GF-D8 (cell line): ENCODE measurements around the gene CST7.
A peak's percentile ranks its signal among the peaks of the same experiment; 100 is the strongest.
"Not testable (repeated sequence)": the region's sequence is repeated elsewhere in the genome, so short reads cannot be mapped to it uniquely, and the experiment has no call there.

ENCODE experiments used
- DNase-seq: peaks from one replicate; lab custom pipeline; 2025; lab: John Stamatoyannopoulos, UW

Gene CST7

DNA sequence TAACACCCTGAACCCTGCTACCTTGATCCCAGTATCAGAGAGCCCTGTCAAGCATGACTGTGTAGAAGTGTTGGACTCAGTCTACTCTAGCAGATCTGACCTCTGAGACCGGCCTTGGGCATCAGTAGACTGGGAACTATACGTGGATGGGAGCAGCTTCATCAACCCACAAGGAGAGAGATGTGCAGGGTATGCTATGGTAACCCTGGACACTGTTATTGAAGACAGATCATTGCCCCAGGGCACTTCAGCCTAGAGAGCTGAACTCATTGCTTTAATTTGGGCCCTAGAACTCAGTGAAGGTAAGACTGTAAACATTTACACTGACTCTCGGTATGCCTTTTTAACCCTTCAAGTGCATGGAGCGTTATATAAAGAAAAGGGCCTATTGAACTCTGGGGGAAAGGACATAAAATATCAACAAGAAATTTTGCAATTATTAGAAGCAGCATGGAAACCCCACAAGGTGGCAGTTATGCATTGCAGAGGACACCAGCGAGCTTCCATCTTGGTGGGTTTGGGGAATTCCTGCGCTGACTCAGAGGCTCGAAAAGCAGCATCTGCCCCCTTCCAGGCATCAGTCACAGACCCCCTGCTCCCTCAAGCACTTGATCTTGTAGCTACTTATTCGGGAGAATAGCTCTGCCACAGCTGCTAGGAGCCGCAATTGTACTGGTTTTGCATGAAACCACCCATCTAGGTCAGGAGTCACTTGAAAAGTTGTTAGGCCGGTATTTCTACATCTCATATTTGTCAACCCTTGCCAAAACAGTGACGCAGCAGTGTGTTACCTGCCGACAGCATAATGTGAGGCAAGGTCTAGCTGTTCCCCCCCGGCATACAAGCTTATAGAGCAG is 19.0 kb upstream of the CST7 start:
- peak; percentile 33 for DNase-seq

DNA sequence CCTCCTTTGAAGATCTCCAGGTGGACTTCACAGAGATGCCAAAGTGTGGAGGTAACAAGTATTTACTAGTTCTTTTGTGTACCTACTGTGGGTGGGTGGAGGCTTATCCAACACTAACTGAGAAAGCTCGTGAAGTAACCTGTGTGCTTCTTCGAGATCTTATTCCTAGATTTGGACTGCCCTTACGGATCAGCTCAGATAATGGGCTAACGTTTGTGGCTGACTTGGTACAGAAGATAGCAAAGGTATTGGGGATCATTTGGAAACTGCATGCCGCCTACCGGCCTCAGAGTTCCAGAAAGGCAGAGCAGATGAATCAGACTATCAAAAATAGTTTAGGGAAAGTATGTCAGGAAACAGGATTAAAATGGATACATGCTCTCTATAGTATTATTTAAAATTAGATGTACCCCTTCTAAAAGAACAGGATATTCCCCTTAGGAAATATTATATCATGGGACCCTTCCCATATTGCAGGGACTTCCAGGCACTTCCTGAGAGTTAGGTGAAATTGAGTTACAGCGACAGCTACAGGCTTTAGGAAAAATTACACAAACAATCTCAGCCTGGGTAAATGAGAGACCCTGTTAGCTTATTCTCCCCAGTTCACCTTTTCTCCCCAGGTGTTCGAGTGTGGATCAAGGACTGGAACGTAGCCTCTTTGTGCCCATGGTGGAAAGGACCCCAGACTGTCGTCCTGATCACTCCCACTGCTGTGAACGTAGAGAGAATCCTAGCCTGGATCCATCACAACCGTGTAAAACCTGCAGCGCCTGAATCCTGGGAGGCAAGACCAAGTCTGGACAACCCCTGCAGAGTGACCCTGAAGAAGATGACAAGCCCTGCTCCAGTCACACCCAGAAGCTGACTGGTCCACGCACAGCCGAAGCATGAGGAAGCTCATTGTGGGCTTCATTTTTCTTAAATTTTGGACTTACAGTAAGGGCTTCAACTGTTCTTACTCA is 18.1 kb upstream of the CST7 start:
- not testable (repeated sequence) for DNase-seq

DNA sequence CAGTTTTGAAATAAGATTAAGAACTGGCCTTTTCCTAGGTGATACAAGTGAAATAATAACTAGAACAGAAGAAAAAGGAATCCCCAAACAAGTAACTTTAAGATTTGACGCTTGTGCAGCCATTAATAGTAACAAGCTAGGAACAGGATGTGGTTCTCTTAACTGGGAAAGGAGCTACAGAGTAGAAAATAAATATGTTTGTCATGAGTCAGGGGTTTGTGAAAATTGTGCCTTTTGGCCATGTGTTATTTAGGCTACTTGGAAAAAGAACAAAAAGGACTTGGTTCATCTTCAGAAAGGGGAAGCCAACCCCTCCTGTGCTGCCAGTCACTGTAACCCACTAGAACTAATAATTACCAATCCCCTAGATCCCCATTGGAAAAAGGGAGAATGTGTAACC is 17.2 kb upstream of the CST7 start:
- DNase-seq: not testable (repeated sequence)

DNA sequence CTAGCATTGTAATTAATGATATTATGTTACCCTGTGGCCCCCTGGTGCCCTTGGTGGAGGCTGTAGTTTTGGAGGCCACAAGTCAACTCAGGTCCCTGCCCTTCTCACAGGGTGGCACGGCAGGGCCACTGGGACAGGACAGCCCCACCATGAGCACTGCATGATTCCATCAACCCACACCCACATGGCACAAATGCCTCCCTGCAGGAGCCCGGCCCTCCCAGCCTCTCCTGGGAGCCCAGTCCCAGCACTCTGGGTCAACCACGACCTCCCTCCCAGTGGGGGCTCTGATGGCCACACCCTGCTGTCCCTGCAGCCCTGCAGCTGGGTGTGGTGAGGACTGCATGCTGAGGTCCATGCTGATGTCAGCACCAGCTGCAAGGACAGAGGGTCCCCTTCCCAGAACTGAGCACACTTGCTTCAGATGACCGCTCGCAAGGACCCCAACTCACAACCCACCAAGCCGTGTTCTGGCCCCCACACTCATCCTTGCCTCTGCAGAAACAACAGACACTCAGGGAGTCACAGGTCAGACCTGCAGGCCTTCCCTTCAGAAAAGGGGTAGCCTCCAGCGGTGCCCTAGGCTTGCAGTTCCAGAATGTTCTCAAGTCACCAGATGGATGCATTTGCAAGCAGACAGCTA is 15.7 kb upstream of the CST7 start:
- no peak for DNase-seq

DNA sequence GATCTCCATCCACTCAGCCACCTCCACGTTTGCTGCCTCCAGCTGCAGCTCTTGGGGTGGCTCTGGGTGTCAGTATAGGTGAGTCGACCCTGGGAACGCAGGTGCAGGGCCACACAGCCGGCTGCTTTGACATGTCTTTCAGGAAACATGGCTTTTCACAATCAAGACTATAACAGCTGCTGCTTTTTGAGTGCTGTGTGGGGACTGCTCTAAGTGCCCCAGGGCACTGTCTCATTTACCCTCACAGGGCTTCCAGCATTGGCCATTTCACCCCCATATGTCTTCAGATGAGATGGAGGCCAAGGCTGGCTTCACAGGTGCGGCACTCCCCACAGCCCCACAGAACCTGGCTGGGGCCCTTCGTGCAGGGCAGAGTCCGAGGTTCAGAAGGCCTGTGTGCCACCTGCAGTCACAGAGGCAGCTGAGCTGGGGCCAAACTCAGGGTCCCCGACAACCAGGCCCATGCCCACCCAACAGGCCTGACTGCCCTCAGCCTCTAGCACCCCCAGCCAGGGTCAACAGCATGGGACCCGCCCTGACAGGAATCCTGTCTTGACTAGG is 14.9 kb upstream of the CST7 start:
- no peak for DNase-seq

DNA sequence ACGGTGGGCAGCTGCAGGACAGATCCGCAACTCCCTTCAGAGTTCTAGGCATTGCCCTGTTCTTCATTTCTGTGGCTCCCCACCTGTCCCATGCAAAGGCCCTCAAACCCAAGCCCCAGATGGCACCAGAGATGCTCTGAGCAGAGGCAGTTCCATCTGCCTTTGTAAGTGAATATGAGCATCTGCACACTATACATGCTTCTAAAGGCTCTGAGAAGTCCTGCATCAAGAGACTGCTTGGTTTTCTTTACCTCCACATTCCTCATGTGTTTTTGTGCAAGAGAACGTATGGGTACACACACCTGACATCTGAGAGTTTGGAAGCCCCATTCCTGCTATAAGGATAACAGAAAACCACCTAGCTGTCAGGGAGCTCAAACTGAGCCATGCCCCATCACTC is 14.4 kb upstream of the CST7 start:
- no peak for DNase-seq

DNA sequence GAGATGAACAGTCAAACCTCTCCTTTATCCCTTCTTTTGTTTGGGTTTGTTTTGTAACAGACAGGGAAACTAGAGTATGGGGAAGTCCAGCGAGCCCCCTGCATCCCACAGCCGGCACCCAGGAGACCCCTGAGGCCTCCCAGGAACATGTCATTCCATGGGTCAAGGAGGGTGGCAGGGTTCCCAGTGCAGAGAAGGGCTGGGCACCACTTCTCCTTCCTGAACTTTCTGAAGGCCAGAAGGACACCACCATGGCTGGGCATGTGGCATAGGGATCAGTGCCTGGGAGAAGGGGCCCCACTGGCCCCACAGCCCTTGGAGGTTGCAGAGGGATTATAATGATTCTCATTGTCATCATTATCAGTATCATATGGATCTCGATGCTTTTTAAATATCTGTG is 13.9 kb upstream of the CST7 start:
- DNase-seq: no peak

DNA sequence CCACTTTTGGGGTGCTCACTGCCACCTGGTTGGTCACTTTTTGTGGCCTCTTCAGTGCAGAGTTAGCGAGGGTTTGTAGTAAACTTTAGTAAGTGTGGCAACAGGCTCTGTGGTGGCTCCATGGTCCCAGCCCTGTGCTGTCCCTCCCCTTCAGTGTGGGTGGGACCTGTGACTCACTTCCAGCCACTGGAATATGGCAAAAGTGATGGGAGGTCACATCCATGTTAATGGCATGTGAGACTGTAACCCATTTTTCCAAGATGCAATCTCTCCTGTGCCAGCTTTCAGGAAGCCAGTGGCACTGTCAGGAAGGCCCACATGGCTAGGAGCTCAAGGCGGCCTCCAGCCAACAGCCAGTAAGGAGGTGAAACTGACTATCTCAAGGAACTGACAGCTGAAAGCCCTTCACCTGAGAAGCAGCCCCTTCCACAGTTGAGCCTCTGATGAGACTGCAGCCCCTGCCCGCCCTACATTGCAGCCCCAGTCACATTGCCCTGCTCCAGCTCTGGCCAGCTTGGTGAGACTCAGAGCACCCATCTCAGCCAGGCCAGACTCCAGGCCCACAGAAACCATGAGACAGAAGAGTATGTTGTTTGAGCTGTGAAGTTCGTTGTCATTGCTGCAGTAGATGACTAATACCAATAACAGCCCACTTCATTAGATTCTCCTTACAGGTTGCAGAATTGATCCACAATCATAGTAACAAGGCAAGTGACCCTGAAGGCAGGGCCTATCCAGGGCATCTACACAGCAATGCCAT is 13.1 kb upstream of the CST7 start:
- no peak for DNase-seq

DNA sequence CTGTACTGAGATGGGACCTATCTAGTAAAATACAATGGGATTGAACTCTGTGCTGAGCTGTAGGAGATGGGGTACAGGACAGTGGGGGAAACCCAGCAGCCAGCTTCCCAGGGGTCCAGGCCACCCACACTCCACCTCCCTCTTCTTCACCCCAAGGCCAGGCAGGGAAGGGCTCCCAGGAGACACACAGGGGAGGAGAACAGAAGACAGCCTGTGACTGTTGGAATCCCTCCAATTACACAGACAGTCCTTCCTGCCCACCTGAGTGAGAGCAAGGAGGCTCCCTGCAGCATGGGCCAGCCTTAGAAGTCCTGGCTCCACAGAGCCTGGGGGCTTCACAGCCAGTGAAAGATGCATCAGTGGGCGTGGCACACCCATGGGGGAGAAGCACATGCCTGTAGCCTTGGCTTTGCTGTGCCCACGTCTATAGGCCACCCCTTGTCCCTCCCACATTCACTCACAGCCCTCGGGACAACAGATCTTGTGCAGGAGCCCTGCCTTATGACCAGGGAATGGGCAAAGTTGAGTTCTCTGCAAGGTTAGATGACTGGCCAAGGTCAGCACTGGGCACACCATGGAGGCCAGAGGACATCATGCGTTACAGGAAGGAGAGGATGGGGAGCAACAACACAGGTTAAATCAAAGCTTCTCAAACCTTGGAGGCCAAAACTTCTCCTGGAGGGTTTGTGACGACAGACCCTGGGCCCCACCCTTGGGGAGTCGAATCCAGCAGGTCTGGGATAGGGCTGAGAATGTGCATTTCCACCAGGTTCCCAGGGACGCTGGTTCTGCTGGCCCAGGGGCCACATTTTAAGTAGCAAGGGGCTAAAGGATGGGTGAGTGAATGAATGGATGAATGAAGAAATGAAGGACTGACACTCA is 12.3 kb upstream of the CST7 start:
- no peak for DNase-seq

DNA sequence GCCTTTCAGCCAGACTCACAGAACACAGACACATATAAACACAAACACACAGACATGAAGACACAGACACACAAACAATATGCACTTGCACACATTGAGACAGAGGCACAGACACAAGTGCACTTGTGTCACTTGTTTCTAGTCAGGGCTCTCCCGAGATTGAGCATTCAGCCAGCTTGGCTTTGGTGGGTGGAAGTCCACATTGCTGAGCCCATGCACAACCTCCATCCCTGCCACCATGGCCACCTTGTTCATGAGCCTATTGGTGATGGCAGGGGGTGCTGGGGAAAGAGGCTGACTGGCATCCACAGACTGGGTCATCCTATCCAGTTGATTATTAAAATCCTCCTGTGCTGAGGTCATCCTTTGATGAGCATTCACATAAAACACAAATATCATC is 11.5 kb upstream of the CST7 start:
- no peak for DNase-seq

DNA sequence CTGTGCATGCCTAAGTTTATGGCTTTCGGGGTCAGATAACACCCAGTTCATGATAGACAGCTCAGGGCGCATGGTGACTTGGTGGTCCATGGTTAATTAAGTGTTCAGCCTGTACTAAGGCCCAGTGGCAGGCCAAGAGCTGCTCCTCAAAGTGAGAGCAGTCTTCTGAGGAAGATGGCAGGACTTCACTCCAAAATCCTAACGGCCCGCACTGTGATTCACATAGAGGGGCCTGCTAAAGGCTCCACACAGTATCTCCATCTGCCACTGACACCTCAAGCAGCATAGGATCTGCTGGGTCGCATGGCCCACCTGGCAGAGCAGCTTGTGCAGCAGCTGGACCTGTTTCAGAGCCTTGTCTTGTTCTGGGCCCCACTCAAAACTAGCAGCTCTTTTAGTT is 10.6 kb upstream of the CST7 start:
- no peak for DNase-seq

DNA sequence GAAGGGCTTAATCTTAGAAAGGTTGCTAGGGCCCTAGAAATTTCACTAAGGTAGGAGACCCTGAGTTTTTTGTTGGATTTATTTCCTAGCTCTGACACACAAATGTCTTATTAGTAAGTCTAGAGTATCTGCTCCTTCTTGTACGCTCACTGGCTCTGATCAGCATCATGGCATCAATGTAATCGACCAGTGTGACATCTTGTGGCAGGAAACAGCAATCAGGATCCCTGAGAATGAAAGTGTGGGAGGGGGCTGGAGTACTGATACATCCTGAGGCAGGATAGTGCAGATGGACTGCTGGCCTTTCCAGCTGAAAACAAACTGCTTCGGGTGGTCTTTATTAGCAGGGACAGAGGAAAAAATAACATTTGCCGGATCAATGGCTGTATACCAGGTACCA is 10.0 kb upstream of the CST7 start:
- no peak for DNase-seq

DNA sequence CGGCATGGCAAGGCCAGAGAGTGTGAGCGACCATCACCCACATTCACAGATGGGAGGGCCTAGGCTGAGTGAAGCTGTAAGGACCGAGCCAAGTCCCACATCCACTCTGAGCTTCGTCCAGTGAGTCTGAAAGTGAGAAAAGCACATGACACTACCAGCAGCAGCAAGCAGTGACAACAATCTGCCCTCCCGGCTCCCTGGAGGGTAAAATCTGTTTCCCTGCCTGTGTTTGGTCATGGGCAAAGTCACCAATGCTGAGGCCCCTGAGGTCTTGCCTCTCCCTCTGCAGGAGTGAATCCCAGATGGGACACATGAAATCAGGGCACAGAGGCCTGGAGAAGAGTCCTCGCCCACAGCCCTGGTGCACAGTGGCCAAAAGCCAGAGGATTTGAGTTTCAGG is 6.4 kb upstream of the CST7 start:
- no peak for DNase-seq

DNA sequence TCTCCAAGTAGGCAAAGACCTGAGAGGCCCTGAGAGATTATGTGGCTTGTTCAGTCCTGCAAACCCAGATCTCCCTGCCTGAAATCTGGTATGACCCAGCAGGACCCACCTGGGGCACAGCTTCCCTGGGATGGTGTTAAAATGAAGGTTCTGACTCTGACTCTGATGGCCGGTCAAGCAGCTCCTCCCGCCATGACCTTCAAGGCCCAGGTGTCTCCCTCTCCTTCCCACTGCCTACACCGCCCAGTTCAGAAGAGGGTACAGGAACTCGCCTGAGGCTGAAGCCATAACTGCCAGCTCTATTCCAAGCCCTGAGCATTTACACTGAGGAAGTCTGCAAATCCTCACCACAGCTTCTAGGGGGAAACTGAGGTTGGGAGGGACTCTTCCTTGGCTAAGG is 5.9 kb upstream of the CST7 start:
- no peak for DNase-seq

DNA sequence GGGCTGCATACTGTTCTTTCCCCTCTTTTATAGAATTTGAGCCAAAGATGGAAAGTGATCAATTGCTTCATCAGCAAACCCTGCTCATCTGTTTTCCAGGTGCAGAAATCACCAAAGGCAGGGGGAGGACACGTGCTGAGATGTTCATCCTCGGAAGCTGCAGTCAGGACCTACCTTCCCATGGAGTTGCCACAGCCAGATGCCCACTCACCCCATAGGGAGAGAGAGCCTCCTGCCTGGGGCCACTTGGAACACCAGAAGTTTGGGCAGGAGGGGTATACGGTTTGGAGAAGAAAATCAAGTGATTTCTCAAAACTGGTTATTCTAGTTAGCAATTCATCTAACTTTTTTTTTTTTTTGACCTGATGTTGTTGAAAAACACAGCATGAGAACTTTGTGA is 5.3 kb upstream of the CST7 start:
- no peak for DNase-seq

DNA sequence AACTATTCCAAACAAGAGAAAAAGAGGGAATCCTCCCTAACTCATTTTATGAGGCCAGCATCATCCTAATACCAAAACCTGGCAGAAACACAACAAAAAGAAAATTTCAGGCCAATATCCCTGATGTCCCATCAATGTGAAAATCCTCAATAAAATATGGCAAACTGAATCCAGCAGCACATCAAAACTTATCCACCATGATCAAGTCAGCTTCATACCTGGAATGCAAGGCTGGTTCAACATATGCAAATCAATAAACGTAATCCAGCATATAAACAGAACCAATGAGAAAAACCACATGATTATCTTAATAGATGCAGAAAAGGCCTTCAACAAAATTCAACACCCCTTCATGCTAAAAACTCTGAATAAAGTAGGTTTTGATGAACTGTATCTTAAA is 2.7 kb upstream of the CST7 start:
- DNase-seq: not testable (repeated sequence)

DNA sequence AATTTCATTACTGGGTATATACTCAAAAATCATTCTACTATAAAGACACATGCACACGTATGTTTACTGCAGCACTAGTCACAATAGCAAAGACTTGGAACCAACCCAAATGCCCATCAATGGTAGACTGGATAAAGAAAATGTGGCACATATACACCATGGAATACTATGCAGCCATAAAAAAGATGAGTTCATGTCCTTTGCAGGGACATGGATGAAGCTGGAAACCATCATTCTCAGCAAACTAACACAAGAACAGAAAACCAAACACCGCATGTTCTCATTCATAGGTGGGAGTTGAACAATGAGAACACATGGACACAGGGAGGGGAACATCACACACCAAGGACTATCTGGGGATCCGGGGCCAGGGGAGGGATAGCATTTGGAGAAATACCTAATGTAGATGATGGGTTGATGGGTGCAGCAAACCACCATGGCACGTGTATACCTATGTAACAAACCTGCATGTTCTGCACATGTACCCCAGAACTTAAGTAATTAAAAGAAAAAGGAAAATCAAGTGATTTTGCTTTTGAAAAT is 602 bp upstream of the CST7 start:
- DNase-seq: not testable (repeated sequence)

DNA sequence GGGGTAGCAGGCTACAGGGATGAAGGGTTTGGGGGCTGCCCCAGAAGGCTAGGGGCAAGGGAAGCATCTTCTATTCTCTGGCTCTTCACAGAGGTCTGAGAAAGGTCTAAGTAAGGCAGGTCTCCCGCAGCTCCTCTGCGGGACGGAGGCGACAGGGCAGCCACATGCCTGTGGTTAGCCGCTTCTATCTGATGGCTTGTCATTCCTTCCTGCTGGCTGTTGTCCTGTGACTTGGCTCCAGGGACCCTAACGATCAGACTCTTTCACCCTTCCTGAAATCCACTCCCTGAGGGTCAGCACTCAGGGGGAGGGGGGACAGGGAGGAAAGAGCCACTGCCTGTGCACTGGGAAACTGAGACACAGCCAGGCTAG is 673 bp downstream of the CST7 start:
- DNase-seq: peak; percentile 67

DNA sequence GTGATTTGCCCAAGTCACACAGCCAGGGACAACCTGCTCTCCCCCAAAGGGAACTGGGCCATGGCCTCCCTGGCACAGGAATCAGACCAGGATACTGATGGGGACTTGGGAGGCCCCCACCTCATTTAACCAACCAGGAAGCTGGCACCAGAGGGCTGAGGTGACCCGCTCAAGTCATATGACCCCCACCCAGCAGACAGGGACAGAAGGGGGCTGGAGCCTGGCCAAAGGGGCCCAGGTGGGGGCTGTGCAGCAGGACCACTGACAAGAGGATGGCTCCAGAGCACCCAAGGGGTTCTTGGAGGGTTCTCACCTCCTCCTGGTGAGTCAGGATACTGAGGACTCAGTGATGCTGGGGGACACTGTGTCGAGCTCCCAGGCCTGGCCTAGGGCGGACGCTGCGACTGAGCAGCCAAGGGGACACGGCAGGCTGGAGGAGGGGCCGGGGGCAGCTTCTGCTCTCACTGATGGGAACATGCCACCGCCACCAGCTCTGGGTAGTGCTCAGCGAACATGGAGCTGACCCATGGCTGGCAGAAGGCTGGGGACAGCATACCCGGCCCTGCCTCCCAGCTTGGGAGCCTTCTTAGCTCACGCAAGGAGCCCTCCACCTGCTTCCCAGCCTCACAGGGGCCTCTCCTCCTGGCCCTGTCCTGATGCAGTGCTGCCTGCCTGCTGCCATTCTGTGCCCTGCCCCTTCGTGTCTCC is 1.2 kb downstream of the CST7 start:
- DNase-seq: no peak
